Body of pancreas (tissue), 4 donors: ENCODE measurements around the gene TUBB1. TPM values are rescaled to one million over a fixed set of nuclear protein-coding genes. Genes with fewer than 3 reads are reported as not detected.

Experiments
- ATAC-seq: fragments of 150-250 bp; one replicate; pipeline ENCODE4 v1.9.1; 2016
- DNase-seq, 4 donors: peaks; one replicate each; pipeline ENCODE4 v3.0.0-alpha.2; 2019
- H3K27ac ChIP-seq, 4 donors: fragments of 200-600 bp; sonication (generic); 1 replicate in 3 of 4; 2 replicates in 1 of 4; pipeline versions ENCODE4 v1.5.1 to v1.6.1; 2016 to 2019; ENCODE audit warnings: mild to moderate bottlenecking in 1 of 4, mixed read lengths in 1 of 4, moderate library complexity in 1 of 4
- H3K27me3 ChIP-seq, 2 donors: fragments of 200-600 bp; sonication (generic); one replicate each; pipeline ENCODE4 v1.6.0; 2016; ENCODE audit warnings: mild to moderate bottlenecking in 1 of 2
- H3K36me3 ChIP-seq, 2 donors: fragments of 200-600 bp; sonication (generic); replicated peaks in 1 of 2; 2 replicates each; pipeline ENCODE4 v1.5.1; 2016; ENCODE audit warnings: low read depth in 2 of 2; ENCODE audit not compliant: insufficient read depth in 1 of 2
- H3K4me1 ChIP-seq: fragments of 200-600 bp; sonication (generic); one replicate; pipeline ENCODE4 v1.6.0; 2016
- H3K4me3 ChIP-seq, 2 donors: fragments of 200-600 bp; sonication (generic); 1 replicate in 1 of 2; 2 replicates in 1 of 2; pipeline ENCODE4 v1.5.1; 2016 to 2019
- H3K9me3 ChIP-seq, 3 donors: fragments of 200-600 bp; sonication (generic); 1 replicate in 2 of 3; 2 replicates in 1 of 3; pipeline ENCODE4 v1.5.1; 2016
- CTCF ChIP-seq, 7 experiments: fragments of 450-650 bp in 4 of 7; fragments of 200-600 bp in 3 of 7; sonication (generic) in 3 of 7; IDR thresholded peaks; one replicate each; pipeline ENCODE4 v1.5.1; 2016 to 2019; ENCODE audit warnings: antibody characterized with exemption in 7 of 7
- POLR2A ChIP-seq, 3 donors: fragments of 450-650 bp; IDR thresholded peaks; one replicate each; pipeline ENCODE4 v1.6.1; 2016; ENCODE audit warnings: antibody characterized with exemption in 3 of 3, mild to moderate bottlenecking in 2 of 3
- WGBS, 2 donors: methylation state at CpG; one replicate each; pipeline ENCODE4 v1.1.5; 2017; 5-methylcytosine and 5-hydroxymethylcytosine counted together
- intact Hi-C: fragments of 100-400 bp; cut with DNase I; formaldehyde crosslinking; loops from one replicate; pipeline ENCODE4 v1.15.1; 2023
- total RNA-seq, 2 donors: library from RNA; depleted of rRNA; stranded (reverse); fragments of >200 nt; gene quantifications; one replicate each; pipeline ENCODE4 v1.1.0, GENCODE V29; 2016

The TUBB1 gene
- total RNA-seq, 2 donors from 2014 or later = not detected

DNA sequence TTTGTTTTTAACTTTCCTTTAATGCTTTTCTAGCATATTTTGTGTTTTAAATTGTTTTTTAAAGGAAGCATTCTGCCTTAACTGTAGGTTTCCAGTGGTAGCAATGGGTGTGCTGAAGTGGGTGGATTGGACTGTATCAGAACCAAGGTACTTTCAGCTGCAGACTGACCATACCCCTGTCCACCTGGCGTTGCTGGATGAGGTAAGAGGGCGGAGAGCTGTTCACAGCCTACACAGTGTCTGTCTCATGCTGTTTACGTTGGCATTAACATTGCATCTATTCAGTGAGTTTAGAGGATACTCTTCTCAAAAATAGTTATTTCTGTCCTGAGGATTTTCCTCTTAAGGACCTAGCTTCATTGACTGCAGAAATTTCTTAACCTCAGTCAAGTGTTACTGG lies 26.3 kb upstream of the TUBB1 start:
- Histone ChIP-seq H3K27ac (peak overlapping the region in 1 of 4 donors; percentile 33), H3K4me3 (no peak overlapping the region), H3K27me3 (no peaks in the 10 kb centered on the region), H3K9me3 (no peaks in the 10 kb centered on the region), H3K36me3 (peaks cover 11 to 49% of the 10 kb centered on the region in 2 donors), H3K4me1 (peaks cover 15% of the 10 kb centered on the region)
- no peak for TF ChIP-seq CTCF (IDR thresholded peaks at IDR 0.05)
- no peak for TF ChIP-seq POLR2A (IDR thresholded peaks at IDR 0.05)
- WGBS, 2 donors = 92 to 93% methylated on average over 3 of the region's 3 CpGs
- ATAC-seq = no peak
- intact Hi-C loops = no loop called here
- no peak for DNase-seq

- peaks cover 11 to 45% of the 10 kb centered on the region in 2 donors for H3K36me3 ChIP-seq
- 83 to 84% methylated on average over 22 to 23 of the region's 23 CpGs for WGBS, 2 donors
- no peak for TF ChIP-seq POLR2A (IDR thresholded peaks at IDR 0.05)
- TF ChIP-seq CTCF (IDR thresholded peaks at IDR 0.05) = no peak
- no peak for ATAC-seq
- peak in 1 of 4 donors; percentile 8 for DNase-seq
- H3K4me3 ChIP-seq = no peak overlapping the region
- H3K4me1 ChIP-seq = peaks cover 15% of the 10 kb centered on the region
- no peaks in the 10 kb centered on the region for H3K27me3 ChIP-seq
- no peaks in the 10 kb centered on the region for H3K9me3 ChIP-seq
- peak overlapping the region in 1 of 4 donors; percentile 33 for H3K27ac ChIP-seq
- intact Hi-C loops = no loop called here
Observed at GRCh38 chr20:58993332-58994248, 25.6 kb upstream of the TUBB1 start.

- Histone ChIP-seq H3K36me3 (peaks cover 11 to 42% of the 10 kb centered on the region in 2 donors), H3K4me1 (peaks cover 15% of the 10 kb centered on the region), H3K4me3 (no peak overlapping the region), H3K27me3 (no peaks in the 10 kb centered on the region), H3K9me3 (no peaks in the 10 kb centered on the region), H3K27ac (peak overlapping the region in 2 of 4 donors; percentile 45 to 70)
- ATAC-seq (no peak), DNase-seq (no peak)
- intact Hi-C loops = no loop called here
- TF ChIP-seq CTCF (IDR thresholded peaks at IDR 0.05) = no peak
- WGBS, 2 donors = 84 to 86% methylated on average over 17 of the region's 17 CpGs
Observed at GRCh38 chr20:58994390-58995159, 24.7 kb upstream of the TUBB1 start.

GRCh38 chr20:58995461-58996225 lies 23.6 kb upstream of the TUBB1 start:
- peak; percentile 74 for ATAC-seq
- WGBS, 2 donors = 65 to 80% methylated on average over 15 to 16 of the region's 18 CpGs
- Histone ChIP-seq H3K36me3 (peaks cover 11 to 34% of the 10 kb centered on the region in 2 donors), H3K4me1 (peaks cover 15% of the 10 kb centered on the region), H3K9me3 (no peaks in the 10 kb centered on the region), H3K4me3 (no peak overlapping the region), H3K27ac (peak overlapping the region; percentile 19 to 70 (median 56)), H3K27me3 (no peaks in the 10 kb centered on the region)
- DNase-seq = peak in 1 of 4 donors; percentile 48
- TF ChIP-seq POLR2A (IDR thresholded peaks at IDR 0.05) = no peak
- TF ChIP-seq CTCF (IDR thresholded peaks at IDR 0.05) = no peak
- intact Hi-C loops = no loop called here
